ENCODE data around the gene TPSB2. TPM values are rescaled to one million over a fixed set of nuclear protein-coding genes. Genes with fewer than 3 reads are reported as not detected.

TPSB2 gene
- total RNA-seq, 4 donors from 2014 or later, result 4.1 to 108 (median 29.0) TPM

DNA sequence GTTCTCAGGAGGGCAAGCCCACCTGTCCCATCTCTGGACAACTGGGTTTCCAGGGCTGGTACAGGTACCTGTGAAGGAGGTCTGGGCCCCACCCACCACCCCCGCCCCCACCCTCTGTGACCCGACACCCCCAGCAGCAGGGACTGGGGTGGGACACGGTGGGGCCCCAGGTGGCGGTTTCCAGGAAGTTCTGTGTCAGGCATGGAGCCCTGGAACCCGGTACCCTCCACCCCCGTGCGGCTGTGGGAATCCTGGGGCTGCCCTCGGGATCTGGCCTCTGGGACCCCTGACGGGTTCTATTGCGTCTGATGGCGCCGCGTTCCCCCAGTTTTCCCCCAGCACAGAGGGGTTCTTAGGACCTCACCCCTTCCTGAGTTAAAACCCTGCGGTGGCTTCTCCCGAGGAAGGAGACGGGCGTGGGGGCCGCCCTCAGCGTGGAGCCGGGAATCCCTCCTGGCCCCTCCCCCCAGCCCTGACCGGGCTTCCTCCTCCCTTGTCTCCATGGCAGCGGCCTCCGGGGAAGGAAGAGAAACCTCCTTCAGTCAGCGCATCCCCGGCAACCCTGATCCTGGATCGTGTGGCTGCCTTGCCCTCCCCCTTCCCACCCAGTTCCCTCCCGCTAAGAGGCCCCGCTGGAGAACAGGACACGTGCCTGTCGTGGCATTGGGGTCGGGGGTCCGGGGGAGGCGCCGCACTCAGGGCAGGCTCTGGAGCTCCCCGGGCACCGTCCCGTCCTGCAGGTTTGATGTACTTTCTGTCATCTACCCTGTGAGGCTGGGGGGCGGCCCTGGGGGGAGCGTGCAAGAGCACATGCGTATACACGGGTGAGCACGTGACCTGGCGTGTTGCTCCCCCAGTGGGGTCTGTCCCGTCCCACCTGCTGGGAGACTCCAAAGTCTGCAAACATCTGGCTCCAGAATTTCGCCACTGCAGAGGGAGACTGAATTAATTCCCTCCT, 46.8 kb downstream of the TPSB2 start:
- H3K9me3 ChIP-seq, result no peaks in the 10 kb centered on the region
- H3K27me3 ChIP-seq, result no peaks in the 10 kb centered on the region
- H3K4me3 ChIP-seq, result peak overlapping the region in 1 of 2 donors; percentile 20
- intact Hi-C loops (cut with DNase I; ENCODE audit: low total_unique reads), result no loop called here
- peak; percentile 83 to 87 for DNase-seq
- TF ChIP-seq, protein P1, sequence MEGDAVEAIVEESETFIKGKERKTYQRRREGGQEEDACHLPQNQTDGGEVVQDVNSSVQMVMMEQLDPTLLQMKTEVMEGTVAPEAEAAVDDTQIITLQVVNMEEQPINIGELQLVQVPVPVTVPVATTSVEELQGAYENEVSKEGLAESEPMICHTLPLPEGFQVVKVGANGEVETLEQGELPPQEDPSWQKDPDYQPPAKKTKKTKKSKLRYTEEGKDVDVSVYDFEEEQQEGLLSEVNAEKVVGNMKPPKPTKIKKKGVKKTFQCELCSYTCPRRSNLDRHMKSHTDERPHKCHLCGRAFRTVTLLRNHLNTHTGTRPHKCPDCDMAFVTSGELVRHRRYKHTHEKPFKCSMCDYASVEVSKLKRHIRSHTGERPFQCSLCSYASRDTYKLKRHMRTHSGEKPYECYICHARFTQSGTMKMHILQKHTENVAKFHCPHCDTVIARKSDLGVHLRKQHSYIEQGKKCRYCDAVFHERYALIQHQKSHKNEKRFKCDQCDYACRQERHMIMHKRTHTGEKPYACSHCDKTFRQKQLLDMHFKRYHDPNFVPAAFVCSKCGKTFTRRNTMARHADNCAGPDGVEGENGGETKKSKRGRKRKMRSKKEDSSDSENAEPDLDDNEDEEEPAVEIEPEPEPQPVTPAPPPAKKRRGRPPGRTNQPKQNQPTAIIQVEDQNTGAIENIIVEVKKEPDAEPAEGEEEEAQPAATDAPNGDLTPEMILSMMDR (IDR thresholded peaks at IDR 0.05), result no peak
- no peak for TF ChIP-seq POLR2A (IDR thresholded peaks at IDR 0.05)
- peak overlapping the region; percentile 86 to 87 for H3K27ac ChIP-seq
- H3K36me3 ChIP-seq, result no peaks in the 10 kb centered on the region
- peaks cover 0 to 31% of the 10 kb centered on the region in 2 donors for H3K4me1 ChIP-seq

DNA sequence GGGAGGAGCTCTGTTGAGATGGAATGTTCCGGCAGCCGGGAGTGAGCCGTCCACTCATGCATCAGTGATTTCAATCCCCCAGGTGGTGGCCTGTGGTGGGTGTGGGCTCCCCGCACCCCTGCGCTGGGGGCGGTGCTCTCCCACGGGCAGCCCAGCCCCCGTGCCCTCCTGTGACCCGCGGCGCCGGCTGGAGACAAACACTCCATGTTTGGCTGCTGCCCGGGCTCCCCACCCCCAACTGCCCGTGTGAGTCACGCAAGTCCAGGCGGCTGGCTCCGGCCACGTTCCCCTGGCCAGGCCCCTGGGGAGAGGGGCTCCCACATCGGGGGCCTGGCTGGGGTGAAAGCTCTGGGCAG, 47.7 kb downstream of the TPSB2 start:
- no peaks in the 10 kb centered on the region for H3K36me3 ChIP-seq
- no peaks in the 10 kb centered on the region for H3K9me3 ChIP-seq
- peak overlapping the region in 1 of 2 donors; percentile 20 for H3K4me3 ChIP-seq
- peak; percentile 87 to 91 for DNase-seq
- peak in 1 of 2 donors; percentile 32 for TF ChIP-seq POLR2A (IDR thresholded peaks at IDR 0.05)
- TF ChIP-seq, protein P1 (IDR thresholded peaks at IDR 0.05), result no peak
- peak overlapping the region; percentile 86 to 87 for H3K27ac ChIP-seq
- peaks cover 0 to 31% of the 10 kb centered on the region in 2 donors for H3K4me1 ChIP-seq
- no peaks in the 10 kb centered on the region for H3K27me3 ChIP-seq
- intact Hi-C loops (cut with DNase I; ENCODE audit: low total_unique reads), result no loop called here

DNA sequence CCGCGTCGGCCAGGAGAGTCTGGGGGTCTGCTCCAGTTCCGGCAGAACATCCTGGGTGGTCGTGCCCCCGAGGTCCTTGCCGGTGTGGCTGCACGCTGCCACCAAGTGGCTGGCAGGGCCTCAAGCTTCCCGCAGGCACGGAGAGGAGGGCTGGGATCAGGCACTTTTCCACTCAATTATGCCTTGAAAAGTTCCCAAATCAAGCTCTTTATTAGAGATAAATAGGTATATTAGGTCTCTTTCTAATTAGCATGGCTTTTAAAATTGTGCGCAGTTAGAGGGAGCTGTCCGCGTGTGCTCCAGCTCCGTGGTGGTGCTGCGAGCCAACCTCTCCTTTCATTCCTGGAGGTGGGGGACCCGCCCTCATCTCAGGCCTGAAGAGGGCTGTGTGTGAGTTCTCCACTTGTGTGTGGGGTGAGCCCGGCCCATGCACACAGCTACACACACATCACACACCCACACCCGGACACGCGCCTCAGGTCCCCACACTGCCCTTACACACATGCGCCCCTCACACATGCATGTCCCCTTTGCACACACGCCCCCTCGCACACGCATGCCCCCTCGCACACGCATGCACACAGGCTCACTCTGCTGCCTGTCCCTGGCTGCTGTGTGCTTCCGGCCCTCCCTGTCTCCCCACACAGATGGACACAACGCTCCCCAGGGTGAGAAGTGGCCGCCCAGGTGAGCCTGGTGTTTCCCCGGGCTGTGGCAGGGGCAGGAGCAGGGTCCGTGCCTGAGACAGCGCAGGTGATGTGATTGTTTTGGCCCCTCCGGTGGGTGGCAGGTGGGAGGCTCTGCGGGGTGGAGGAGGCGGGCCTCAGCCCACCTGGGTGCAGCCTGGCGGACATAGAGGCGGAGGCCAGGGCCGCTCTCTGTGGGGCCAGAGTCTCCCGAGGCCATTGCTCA, 48.3 kb downstream of the TPSB2 start:
- TF ChIP-seq, protein P1 (IDR thresholded peaks at IDR 0.05), result peak in 1 of 4 experiments; percentile 7
- TF ChIP-seq POLR2A (IDR thresholded peaks at IDR 0.05), result no peak
- peaks cover 0 to 31% of the 10 kb centered on the region in 2 donors for H3K4me1 ChIP-seq
- no peaks in the 10 kb centered on the region for H3K36me3 ChIP-seq
- no peaks in the 10 kb centered on the region for H3K9me3 ChIP-seq
- H3K27me3 ChIP-seq, result no peaks in the 10 kb centered on the region
- peak overlapping the region; percentile 86 to 87 for H3K27ac ChIP-seq
- peak overlapping the region in 1 of 2 donors; percentile 7 for H3K4me3 ChIP-seq
- intact Hi-C loops (cut with DNase I; ENCODE audit: low total_unique reads), result no loop called here
- DNase-seq, result peak in 1 of 2 donors; percentile 29

DNA sequence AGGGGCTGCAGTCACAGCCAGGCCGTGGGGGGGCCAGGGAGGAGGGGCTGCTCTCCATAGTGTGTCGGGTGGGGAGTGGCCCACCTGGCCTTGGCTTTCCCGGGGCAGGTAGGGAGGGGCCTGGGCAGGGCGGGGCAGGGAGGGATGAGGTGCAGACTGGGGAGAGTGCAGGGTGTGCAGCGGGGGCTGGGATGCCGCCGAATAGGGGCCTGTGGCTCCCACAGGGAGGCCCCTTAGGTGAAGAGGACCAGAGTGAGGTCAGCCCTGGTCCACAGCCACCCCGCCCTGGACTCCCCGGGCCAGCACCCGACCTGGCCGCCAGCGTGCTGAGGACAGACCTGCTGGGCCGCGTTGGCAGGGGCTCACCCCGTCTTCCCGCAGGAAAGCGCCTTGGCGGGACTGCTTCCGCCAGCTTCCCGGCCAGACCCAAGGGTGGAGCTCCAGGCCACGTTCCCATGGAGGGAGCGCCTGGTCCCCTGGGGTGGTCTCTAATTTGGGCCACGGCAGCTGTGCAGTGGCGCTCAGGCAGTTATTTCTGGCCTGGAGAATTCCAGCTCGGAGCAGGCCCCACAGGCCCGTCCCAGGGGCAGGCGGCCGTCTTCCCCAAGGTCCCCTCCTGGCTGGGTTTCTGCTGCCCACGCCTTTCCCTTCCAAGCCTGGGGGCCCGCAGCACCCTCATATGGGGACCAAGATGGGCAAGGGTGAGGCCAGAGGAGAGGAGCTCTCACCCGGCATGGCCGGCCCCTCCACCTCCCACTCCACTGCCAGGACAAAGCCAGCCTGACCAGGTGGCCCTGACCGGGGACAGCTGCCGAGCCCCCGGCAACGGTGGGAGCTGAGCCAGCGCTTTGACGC, 49.2 kb downstream of the TPSB2 start:
- peaks cover 0 to 31% of the 10 kb centered on the region in 2 donors for H3K4me1 ChIP-seq
- peak; percentile 52 to 55 for DNase-seq
- intact Hi-C loops (cut with DNase I; ENCODE audit: low total_unique reads), result no loop called here

More for the DNA sequence above, 49.2 kb downstream of the TPSB2 start:
- Histone ChIP-seq H3K27ac (peak overlapping the region; percentile 86 to 87), H3K27me3 (no peaks in the 10 kb centered on the region), H3K9me3 (no peaks in the 10 kb centered on the region), H3K4me3 (no peak overlapping the region), H3K36me3 (no peaks in the 10 kb centered on the region)
- TF ChIP-seq POLR2A (IDR thresholded peaks at IDR 0.05), result peak in 1 of 2 donors; percentile 5
- TF ChIP-seq, protein P1 (IDR thresholded peaks at IDR 0.05), result no peak

Other genes starting within 250 kb of the TPSB2 start
- gene SOX8, start 248.4 kb downstream of the TPSB2 start, total RNA-seq, result 1 to 10 TPM in 2 of 4 donors, under 1 TPM in 1, not detected in 1; under 0.01 to 6.4 (median 1.1) TPM
- not detected for gene SSTR5, start 157.4 kb downstream of the TPSB2 start, total RNA-seq
- gene C1QTNF8, start 133.9 kb downstream of the TPSB2 start, total RNA-seq, result not detected
- gene CACNA1H, start 77.1 kb downstream of the TPSB2 start, total RNA-seq, result 10 to 100 TPM in 3 of 4 donors, 1 to 10 TPM in 1; 6.8 to 94.5 (median 27.6) TPM
- gene TPSG1, start 4.9 kb downstream of the TPSB2 start, total RNA-seq, result 1 to 10 TPM in 1 of 4 donors, not detected in 3; 1.5 TPM
- gene TPSAB1, start 10.5 kb upstream of the TPSB2 start, total RNA-seq, result 10 to 100 TPM in 3 of 4 donors, 1 to 10 TPM in 1; 3.9 to 96.2 (median 14.2) TPM
- 1 to 10 TPM in 1 of 4 donors, under 1 TPM in 1, not detected in 2; 0.52 to 2.8 TPM for gene TPSD1, start 25.9 kb upstream of the TPSB2 start, total RNA-seq
- 100 to 1,000 TPM in 1 of 4 donors, 10 to 100 TPM in 3; 25.9 to 133 (median 63.0) TPM for gene UBE2I, start 79.5 kb upstream of the TPSB2 start, total RNA-seq
- gene BAIAP3, start 103.5 kb upstream of the TPSB2 start, total RNA-seq, result 1 to 10 TPM in 3 of 4 donors, under 1 TPM in 1; 0.59 to 5.5 (median 3.5) TPM
- 100 to 1,000 TPM in 1 of 4 donors, 10 to 100 TPM in 3; 15.9 to 101 (median 30.8) TPM for gene TSR3, start 121.7 kb upstream of the TPSB2 start, total RNA-seq
- 10 to 100 TPM; 28.4 to 95.9 (median 48.6) TPM for gene GNPTG, start 121.7 kb upstream of the TPSB2 start, total RNA-seq
- gene UNKL, start 184.5 kb upstream of the TPSB2 start, total RNA-seq, result 10 to 100 TPM; 13.5 to 63.3 (median 27.6) TPM
- gene UQCC4, start 190.6 kb upstream of the TPSB2 start, total RNA-seq, result 10 to 100 TPM in 3 of 4 donors, 1 to 10 TPM in 1; 8.0 to 90.2 (median 21.4) TPM
- gene PERCC1, start 200.9 kb upstream of the TPSB2 start, total RNA-seq, result not detected
- gene CCDC154, start 214.4 kb upstream of the TPSB2 start, total RNA-seq, result 1 to 10 TPM in 1 of 4 donors, under 1 TPM in 2, not detected in 1; 0.48 to 5.3 (median 0.51) TPM
- gene CLCN7, start 244.8 kb upstream of the TPSB2 start, total RNA-seq, result 100 to 1,000 TPM in 1 of 4 donors, 10 to 100 TPM in 3; 21.5 to 145 (median 57.2) TPM